Measurements from ENCODE around the gene PDE7B.
"Not testable (repeated sequence)": the region's sequence is repeated elsewhere in the genome, so short reads cannot be mapped to it uniquely, and the experiment has no call there.

Gene PDE7B

GRCh38 chr6:136114661-136115060 is 263.2 kb downstream of the PDE7B start:
- no peak for DNase-seq

- no peak for DNase-seq
Measured at GRCh38 chr6:136115941-136116340, 264.4 kb downstream of the PDE7B start.

- peak; percentile 17 for DNase-seq
Measured at GRCh38 chr6:136117081-136117480, 265.6 kb downstream of the PDE7B start.

GRCh38 chr6:136118787-136119186 is 267.3 kb downstream of the PDE7B start:
- DNase-seq: no peak

GRCh38 chr6:136123468-136123867 is 272.0 kb downstream of the PDE7B start:
- peak; percentile 27 for DNase-seq

- DNase-seq: no peak
Measured at GRCh38 chr6:136125585-136125984, 274.1 kb downstream of the PDE7B start.

- DNase-seq: peak; percentile 14
Measured at GRCh38 chr6:136127873-136128272, 276.4 kb downstream of the PDE7B start.

GRCh38 chr6:136129365-136129764 is 277.9 kb downstream of the PDE7B start:
- DNase-seq: peak; percentile 10

- DNase-seq: no peak
Measured at GRCh38 chr6:136134268-136134667, 282.8 kb downstream of the PDE7B start.

GRCh38 chr6:136134751-136135150 is 283.2 kb downstream of the PDE7B start:
- DNase-seq: no peak

- no peak for DNase-seq
Measured at GRCh38 chr6:136136274-136136673, 284.8 kb downstream of the PDE7B start.

- no peak for DNase-seq
Measured at GRCh38 chr6:136137008-136137692, 285.6 kb downstream of the PDE7B start.

GRCh38 chr6:136137739-136138402 is 286.4 kb downstream of the PDE7B start:
- no peak for DNase-seq

GRCh38 chr6:136139111-136139510 is 287.6 kb downstream of the PDE7B start:
- not testable (repeated sequence) for DNase-seq

GRCh38 chr6:136144251-136145023 is 292.9 kb downstream of the PDE7B start:
- DNase-seq: no peak

GRCh38 chr6:136146130-136146529 is 294.6 kb downstream of the PDE7B start:
- DNase-seq: peak; percentile 22

GRCh38 chr6:136147342-136147741 is 295.8 kb downstream of the PDE7B start:
- DNase-seq: no peak

- no peak for DNase-seq
Measured at GRCh38 chr6:136148051-136148450, 296.6 kb downstream of the PDE7B start.

- no peak for DNase-seq
Measured at GRCh38 chr6:136148523-136148922, 297.0 kb downstream of the PDE7B start.

- DNase-seq: no peak
Measured at GRCh38 chr6:136149311-136149710, 297.8 kb downstream of the PDE7B start.

GRCh38 chr6:136150961-136151360 is 299.5 kb downstream of the PDE7B start:
- no peak for DNase-seq

GRCh38 chr6:136153707-136154375 is 302.3 kb downstream of the PDE7B start:
- no peak for DNase-seq

- no peak for DNase-seq
Measured at GRCh38 chr6:136155191-136155590, 303.7 kb downstream of the PDE7B start.

Measured in fibroblast of skin of back (primary cell).